ENCODE measurements around the gene PDE6A. TPM values are rescaled to one million over a fixed set of nuclear protein-coding genes. Genes with fewer than 3 reads are reported as not detected.
"Not testable (repeated sequence)": the region's sequence is repeated elsewhere in the genome, so short reads cannot be mapped to it uniquely, and the experiment has no call there.

PDE6A gene
- polyA plus RNA-seq, 1 donor = 1.0 TPM

DNA sequence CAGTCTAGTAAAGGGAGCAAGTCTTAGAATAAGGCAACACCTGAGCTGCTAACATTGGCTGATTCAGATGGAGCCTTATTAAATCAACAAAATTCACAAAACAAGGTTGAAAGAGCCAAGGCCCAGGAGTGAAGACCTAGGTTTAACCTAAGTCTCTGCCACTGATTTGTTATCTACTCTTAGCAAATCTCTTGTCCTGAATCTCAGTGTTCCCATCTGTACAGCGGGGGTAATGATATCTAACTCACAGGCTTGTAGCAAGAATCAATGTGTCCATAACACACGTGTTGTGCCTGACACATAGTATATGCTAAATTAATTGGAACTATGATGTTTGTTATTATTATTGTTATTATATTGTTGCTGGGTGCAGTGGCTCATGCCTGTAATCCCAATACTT lies 61.0 kb downstream of the PDE6A start:
- H3K9me3 ChIP-seq (ENCODE audit: control insufficient read depth, low read depth, low read length) = no peaks in the 10 kb centered on the region
- WGBS (ENCODE audit: insufficient coverage, low lambda C conversion rate) = no CpG with 5 or more reads among the region's 2 CpGs
- peaks cover 34% of the 10 kb centered on the region for H3K4me1 ChIP-seq (ENCODE audit: control insufficient read depth, insufficient read depth, low read length)
- no peak for DNase-seq
- no peaks in the 10 kb centered on the region for H3K27me3 ChIP-seq (ENCODE audit: control insufficient read depth, insufficient read depth, low read length)
- H3K27ac ChIP-seq (ENCODE audit: low read length) = no peak overlapping the region
- H3K36me3 ChIP-seq (ENCODE audit: control insufficient read depth, insufficient read depth, low read length) = no peaks in the 10 kb centered on the region
- H3K4me3 ChIP-seq (ENCODE audit: low read length) = no peak overlapping the region

GRCh38 chr5:149882633-149883032 lies 62.0 kb downstream of the PDE6A start:
- not testable (repeated sequence) for DNase-seq

GRCh38 chr5:149881874-149882273 lies 62.7 kb downstream of the PDE6A start:
- no peaks in the 10 kb centered on the region for H3K9me3 ChIP-seq (ENCODE audit: control insufficient read depth, low read depth, low read length)
- no peak overlapping the region for H3K27ac ChIP-seq (ENCODE audit: low read length)
- H3K4me3 ChIP-seq (ENCODE audit: low read length) = no peak overlapping the region
- no CpG with 5 or more reads among the region's 4 CpGs for WGBS (ENCODE audit: insufficient coverage, low lambda C conversion rate)
- peaks cover 32% of the 10 kb centered on the region for H3K4me1 ChIP-seq (ENCODE audit: control insufficient read depth, insufficient read depth, low read length)
- H3K27me3 ChIP-seq (ENCODE audit: control insufficient read depth, insufficient read depth, low read length) = no peaks in the 10 kb centered on the region
- H3K36me3 ChIP-seq (ENCODE audit: control insufficient read depth, insufficient read depth, low read length) = no peaks in the 10 kb centered on the region
- no peak for DNase-seq

More at GRCh38 chr5:149882633-149883032, 62.0 kb downstream of the PDE6A start:
- not testable (repeated sequence) for H3K27ac ChIP-seq (ENCODE audit: low read length); H3K4me3 ChIP-seq (ENCODE audit: low read length); H3K36me3 ChIP-seq (ENCODE audit: control insufficient read depth, insufficient read depth, low read length); H3K27me3 ChIP-seq (ENCODE audit: control insufficient read depth, insufficient read depth, low read length); H3K9me3 ChIP-seq (ENCODE audit: control insufficient read depth, low read depth, low read length)
- WGBS (ENCODE audit: insufficient coverage, low lambda C conversion rate) = no CpG with 5 or more reads among the region's 10 CpGs
- H3K4me1 ChIP-seq (ENCODE audit: control insufficient read depth, insufficient read depth, low read length) = peaks cover 32% of the 10 kb centered on the region

DNA sequence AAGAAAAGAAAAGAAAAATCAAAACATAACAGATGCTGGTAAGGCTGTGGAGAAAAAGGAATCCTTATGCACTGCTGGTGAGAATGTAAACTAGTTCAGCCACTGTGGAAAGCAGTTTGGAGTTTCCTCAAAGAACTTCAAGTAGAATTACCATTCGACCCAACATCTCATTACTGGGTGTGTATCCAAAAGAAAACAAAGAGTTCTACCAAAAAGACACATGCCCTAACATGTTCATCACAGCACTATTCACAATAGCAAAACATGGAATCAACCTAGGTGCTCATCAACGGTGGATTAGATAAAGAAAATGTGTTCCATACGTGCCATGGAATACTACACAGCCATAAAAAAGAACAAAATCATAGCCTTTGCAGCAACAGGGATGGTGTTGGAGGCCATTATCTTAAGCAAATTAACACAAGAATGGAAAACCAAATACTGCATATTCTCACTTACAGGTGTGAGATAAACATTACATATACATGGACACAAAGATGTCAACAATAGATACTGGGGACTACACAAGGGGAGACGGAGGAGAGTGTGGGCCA lies 63.4 kb downstream of the PDE6A start:
- Histone ChIP-seq H3K36me3 (ENCODE audit: control insufficient read depth, insufficient read depth, low read length) (no peaks in the 10 kb centered on the region), H3K27ac (ENCODE audit: low read length) (no peak overlapping the region), H3K27me3 (ENCODE audit: control insufficient read depth, insufficient read depth, low read length) (no peaks in the 10 kb centered on the region), H3K4me1 (ENCODE audit: control insufficient read depth, insufficient read depth, low read length) (peaks cover 29% of the 10 kb centered on the region), H3K4me3 (ENCODE audit: low read length) (no peak overlapping the region), H3K9me3 (ENCODE audit: control insufficient read depth, low read depth, low read length) (no peaks in the 10 kb centered on the region)
- DNase-seq = no peak
- WGBS (ENCODE audit: insufficient coverage, low lambda C conversion rate) = 100% methylated on average over 1 of the region's 4 CpGs

- not testable (repeated sequence) for H3K4me3 ChIP-seq (ENCODE audit: low read length)
- WGBS (ENCODE audit: insufficient coverage, low lambda C conversion rate) = 83% methylated on average over 1 of the region's 2 CpGs
Measured at GRCh38 chr5:149879593-149879992, 65.0 kb downstream of the PDE6A start.

DNA sequence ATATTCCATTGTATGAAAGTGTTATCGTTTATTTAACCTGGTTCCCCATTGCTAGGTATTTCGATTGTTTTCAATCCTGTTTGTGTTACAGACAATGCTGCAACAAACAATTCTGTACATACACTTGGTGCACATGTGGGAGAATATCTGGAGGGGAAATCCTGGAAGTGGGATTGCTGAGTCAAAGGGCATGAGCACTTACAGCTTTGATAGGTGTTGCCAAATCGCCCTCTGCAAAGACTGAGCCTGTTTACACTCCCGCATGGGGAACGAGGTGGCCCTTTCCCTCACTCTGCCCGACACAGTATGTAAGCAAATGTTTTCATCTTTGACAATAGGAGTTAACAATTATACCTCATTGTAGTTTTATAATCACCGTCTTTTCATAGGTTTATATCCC lies 66.2 kb downstream of the PDE6A start:
- peak in 1 of 2 donors; percentile 51 for DNase-seq
- H3K27ac ChIP-seq (ENCODE audit: low read length) = no peak overlapping the region
- 22% methylated on average over 1 of the region's 7 CpGs for WGBS (ENCODE audit: insufficient coverage, low lambda C conversion rate)
- H3K36me3 ChIP-seq (ENCODE audit: control insufficient read depth, insufficient read depth, low read length) = no peaks in the 10 kb centered on the region
- no peaks in the 10 kb centered on the region for H3K27me3 ChIP-seq (ENCODE audit: control insufficient read depth, insufficient read depth, low read length)
- H3K4me3 ChIP-seq (ENCODE audit: low read length) = no peak overlapping the region
- peaks cover 14% of the 10 kb centered on the region for H3K4me1 ChIP-seq (ENCODE audit: control insufficient read depth, insufficient read depth, low read length)
- no peaks in the 10 kb centered on the region for H3K9me3 ChIP-seq (ENCODE audit: control insufficient read depth, low read depth, low read length)

More at GRCh38 chr5:149879593-149879992, 65.0 kb downstream of the PDE6A start:
- H3K27me3 ChIP-seq (ENCODE audit: control insufficient read depth, insufficient read depth, low read length); H3K27ac ChIP-seq (ENCODE audit: low read length); DNase-seq; H3K36me3 ChIP-seq (ENCODE audit: control insufficient read depth, insufficient read depth, low read length); H3K9me3 ChIP-seq (ENCODE audit: control insufficient read depth, low read depth, low read length): not testable (repeated sequence)
- peaks cover 14% of the 10 kb centered on the region for H3K4me1 ChIP-seq (ENCODE audit: control insufficient read depth, insufficient read depth, low read length)

GRCh38 chr5:149873896-149874295 lies 70.7 kb downstream of the PDE6A start:
- no peak overlapping the region for H3K4me3 ChIP-seq (ENCODE audit: low read length)
- no peaks in the 10 kb centered on the region for H3K9me3 ChIP-seq (ENCODE audit: control insufficient read depth, low read depth, low read length)
- peaks cover 52% of the 10 kb centered on the region for H3K4me1 ChIP-seq (ENCODE audit: control insufficient read depth, insufficient read depth, low read length)
- no peaks in the 10 kb centered on the region for H3K36me3 ChIP-seq (ENCODE audit: control insufficient read depth, insufficient read depth, low read length)
- WGBS (ENCODE audit: insufficient coverage, low lambda C conversion rate) = no CpG with 5 or more reads among the region's 1 CpG
- no peak for DNase-seq
- H3K27me3 ChIP-seq (ENCODE audit: control insufficient read depth, insufficient read depth, low read length) = no peaks in the 10 kb centered on the region
- H3K27ac ChIP-seq (ENCODE audit: low read length) = no peak overlapping the region

- H3K27ac ChIP-seq (ENCODE audit: low read length) = peak overlapping the region; percentile 67
- no peaks in the 10 kb centered on the region for H3K36me3 ChIP-seq (ENCODE audit: control insufficient read depth, insufficient read depth, low read length)
- H3K27me3 ChIP-seq (ENCODE audit: control insufficient read depth, insufficient read depth, low read length) = no peaks in the 10 kb centered on the region
- peaks cover 45% of the 10 kb centered on the region for H3K4me1 ChIP-seq (ENCODE audit: control insufficient read depth, insufficient read depth, low read length)
- H3K4me3 ChIP-seq (ENCODE audit: low read length) = no peak overlapping the region
- H3K9me3 ChIP-seq (ENCODE audit: control insufficient read depth, low read depth, low read length) = no peaks in the 10 kb centered on the region
- peak; percentile 29 to 65 for DNase-seq
- WGBS (ENCODE audit: insufficient coverage, low lambda C conversion rate) = no CpG with 5 or more reads among the region's 11 CpGs
Measured at GRCh38 chr5:149872351-149873040, 72.1 kb downstream of the PDE6A start.

DNA sequence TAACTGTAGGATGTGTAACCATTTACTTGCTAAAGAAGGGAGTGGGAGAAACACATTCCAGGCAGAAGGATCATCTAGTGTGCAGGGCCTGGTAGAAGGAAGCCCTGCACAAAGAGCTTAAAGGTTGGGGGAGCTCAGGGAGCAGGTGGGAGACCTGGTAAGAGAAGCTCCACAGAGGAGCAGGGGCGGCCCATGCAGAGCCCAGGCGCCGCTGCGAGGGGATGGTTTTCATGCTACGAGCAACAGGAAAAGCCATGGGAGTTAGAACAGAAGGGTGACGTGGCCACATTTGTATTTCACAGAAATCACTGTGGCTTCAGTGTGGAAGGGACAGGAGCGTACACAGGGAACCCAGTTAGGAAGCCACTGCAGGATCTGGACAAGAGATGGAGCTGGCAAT lies 73.1 kb downstream of the PDE6A start:
- Histone ChIP-seq H3K9me3 (ENCODE audit: control insufficient read depth, low read depth, low read length) (no peaks in the 10 kb centered on the region), H3K4me3 (ENCODE audit: low read length) (no peak overlapping the region), H3K27ac (ENCODE audit: low read length) (peak overlapping the region; percentile 12), H3K27me3 (ENCODE audit: control insufficient read depth, insufficient read depth, low read length) (no peaks in the 10 kb centered on the region), H3K36me3 (ENCODE audit: control insufficient read depth, insufficient read depth, low read length) (no peaks in the 10 kb centered on the region), H3K4me1 (ENCODE audit: control insufficient read depth, insufficient read depth, low read length) (peaks cover 40% of the 10 kb centered on the region)
- no peak for DNase-seq
- WGBS (ENCODE audit: insufficient coverage, low lambda C conversion rate) = 83% methylated on average over 2 of the region's 7 CpGs

DNA sequence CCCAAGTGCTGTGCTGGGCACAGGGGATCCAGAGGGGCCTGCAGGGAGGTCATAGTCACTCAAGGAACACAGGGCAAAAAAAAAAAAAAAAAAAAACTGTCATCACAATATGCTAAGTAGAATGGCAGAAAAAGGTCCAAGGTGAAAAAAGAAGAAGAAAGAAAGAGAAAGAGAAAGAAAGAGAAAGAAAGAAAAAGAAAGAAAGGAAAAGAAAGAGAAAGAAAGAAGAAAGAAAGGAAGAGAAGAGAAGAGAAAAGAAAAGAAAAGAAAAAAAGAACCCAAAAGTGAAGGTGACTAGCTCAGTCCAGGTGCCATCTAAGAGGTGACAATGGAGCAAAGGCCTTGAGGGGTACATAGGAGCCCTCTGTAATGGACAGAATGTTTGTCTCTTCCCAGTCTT lies 73.9 kb downstream of the PDE6A start:
- peak overlapping the region; percentile 12 for H3K27ac ChIP-seq (ENCODE audit: low read length)
- H3K36me3 ChIP-seq (ENCODE audit: control insufficient read depth, insufficient read depth, low read length) = no peaks in the 10 kb centered on the region
- no peaks in the 10 kb centered on the region for H3K9me3 ChIP-seq (ENCODE audit: control insufficient read depth, low read depth, low read length)
- H3K27me3 ChIP-seq (ENCODE audit: control insufficient read depth, insufficient read depth, low read length) = no peaks in the 10 kb centered on the region
- peaks cover 38% of the 10 kb centered on the region for H3K4me1 ChIP-seq (ENCODE audit: control insufficient read depth, insufficient read depth, low read length)
- H3K4me3 ChIP-seq (ENCODE audit: low read length) = no peak overlapping the region
- DNase-seq = no peak

DNA sequence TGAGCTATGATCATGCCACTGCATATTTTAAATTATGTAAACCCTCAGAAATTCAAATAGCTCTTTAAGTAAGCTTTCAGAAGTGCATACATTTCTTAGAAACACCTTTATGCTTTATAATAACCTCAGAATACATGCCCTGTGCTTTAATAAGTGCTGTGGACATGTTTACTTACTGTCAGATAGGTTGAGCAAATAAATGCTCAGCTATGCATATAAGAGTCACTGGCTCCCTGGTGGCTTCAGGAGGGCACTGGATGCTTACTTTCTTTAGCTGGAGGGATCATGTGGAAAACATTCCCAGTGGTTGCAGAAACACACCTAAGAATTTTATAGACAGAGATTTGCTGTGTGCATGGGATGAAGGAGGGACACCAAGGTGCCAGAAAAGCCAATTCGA lies 74.4 kb downstream of the PDE6A start:
- H3K27ac ChIP-seq (ENCODE audit: low read length) = no peak overlapping the region
- H3K4me3 ChIP-seq (ENCODE audit: low read length) = no peak overlapping the region
- H3K27me3 ChIP-seq (ENCODE audit: control insufficient read depth, insufficient read depth, low read length) = no peaks in the 10 kb centered on the region
- H3K4me1 ChIP-seq (ENCODE audit: control insufficient read depth, insufficient read depth, low read length) = peaks cover 38% of the 10 kb centered on the region
- WGBS (ENCODE audit: insufficient coverage, low lambda C conversion rate) = no CpG with 5 or more reads among the region's 1 CpG
- H3K36me3 ChIP-seq (ENCODE audit: control insufficient read depth, insufficient read depth, low read length) = no peaks in the 10 kb centered on the region
- DNase-seq = no peak
- no peaks in the 10 kb centered on the region for H3K9me3 ChIP-seq (ENCODE audit: control insufficient read depth, low read depth, low read length)

All from large intestine (tissue), 3 donors.